GM18873 (cell line): ENCODE measurements around the gene MOK.
"Not testable (repeated sequence)": the region's sequence is repeated elsewhere in the genome, so short reads cannot be mapped to it uniquely, and the experiment has no call there.

Experiments used
- ATAC-seq: cut with Tn5 transposase; IDR thresholded peaks from one replicate; pipeline ENCODE4 v1.9.1; 2021; ENCODE audit warnings: mild to moderate bottlenecking, moderate library complexity, moderate number of reproducible peaks; ENCODE audit not compliant: unreplicated experiment, low FRiP score

Gene MOK, protein sequence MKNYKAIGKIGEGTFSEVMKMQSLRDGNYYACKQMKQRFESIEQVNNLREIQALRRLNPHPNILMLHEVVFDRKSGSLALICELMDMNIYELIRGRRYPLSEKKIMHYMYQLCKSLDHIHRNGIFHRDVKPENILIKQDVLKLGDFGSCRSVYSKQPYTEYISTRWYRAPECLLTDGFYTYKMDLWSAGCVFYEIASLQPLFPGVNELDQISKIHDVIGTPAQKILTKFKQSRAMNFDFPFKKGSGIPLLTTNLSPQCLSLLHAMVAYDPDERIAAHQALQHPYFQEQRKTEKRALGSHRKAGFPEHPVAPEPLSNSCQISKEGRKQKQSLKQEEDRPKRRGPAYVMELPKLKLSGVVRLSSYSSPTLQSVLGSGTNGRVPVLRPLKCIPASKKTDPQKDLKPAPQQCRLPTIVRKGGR

DNA sequence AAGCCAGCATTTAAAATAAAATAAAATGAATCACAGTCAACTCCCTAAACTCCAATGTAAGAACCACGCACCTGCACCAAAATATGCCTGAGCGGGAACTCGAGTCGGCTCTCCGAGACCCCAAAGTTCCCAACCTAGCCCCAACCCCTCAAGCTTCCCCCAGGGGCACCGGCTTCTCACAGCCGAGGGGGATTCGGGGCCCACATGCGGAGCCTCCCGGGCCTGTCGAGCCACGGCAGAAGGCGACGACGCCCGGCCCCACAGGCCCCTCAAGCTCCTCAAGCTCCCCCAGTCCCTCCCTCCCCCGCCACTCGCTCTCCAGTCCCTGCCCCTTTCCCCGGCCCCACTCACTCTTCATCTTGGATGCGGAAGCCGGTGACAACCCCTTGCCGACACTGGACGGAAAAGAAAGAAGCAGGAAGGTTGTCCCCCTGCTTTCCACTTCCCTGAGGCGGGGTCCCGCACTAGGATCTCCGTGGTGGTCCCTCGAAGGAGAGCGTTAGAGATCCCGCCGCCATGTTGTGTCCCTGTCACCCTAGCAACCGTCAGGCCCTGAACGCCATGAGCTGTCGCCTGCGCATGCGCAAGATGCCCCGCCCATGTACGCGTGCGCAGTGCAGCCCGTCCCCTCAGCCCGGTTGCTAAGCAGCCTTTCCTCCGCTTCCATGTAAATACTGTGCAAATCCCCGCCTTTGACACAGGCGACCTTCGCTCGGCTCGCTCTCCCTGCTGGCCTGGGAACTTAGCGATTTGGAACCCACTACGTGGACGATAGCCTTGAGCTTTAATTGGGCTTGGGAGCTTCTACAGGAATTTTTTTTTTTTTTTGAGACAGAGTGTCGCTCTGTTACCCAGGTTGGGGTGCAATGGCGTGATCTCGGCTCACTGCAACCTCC, at the start of gene MOK:
Gene MOK, minus strand, starts transcription at position 554 of the 896 bp plus-strand sequence. Its CDS starts 196 bp downstream, at position 358.
- peak; percentile 88 for ATAC-seq

DNA sequence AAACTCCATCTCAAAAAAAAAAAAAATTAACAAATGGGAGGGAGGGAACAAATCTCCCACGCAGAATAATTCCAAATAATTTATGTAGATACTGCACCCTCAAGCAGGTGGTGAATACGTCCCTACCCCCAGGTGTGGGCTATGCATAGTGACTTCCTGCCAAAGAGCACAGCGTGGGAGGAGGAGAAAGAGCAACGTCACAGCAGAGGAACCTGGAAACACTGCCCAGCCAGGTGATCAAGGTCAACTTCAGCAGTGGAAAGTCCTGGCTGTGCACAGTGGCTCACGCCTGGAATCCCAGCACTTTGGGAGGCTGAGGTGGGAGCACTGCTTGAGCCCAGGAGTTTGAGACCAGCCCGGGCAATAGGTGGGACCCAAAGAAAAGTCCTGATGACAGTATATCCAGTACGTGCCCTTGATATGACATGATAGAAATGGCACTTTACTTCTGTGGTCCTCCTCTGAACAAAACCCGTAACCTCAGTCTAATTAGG, 48.2 kb upstream of the MOK start:
- ATAC-seq, result no peak

DNA sequence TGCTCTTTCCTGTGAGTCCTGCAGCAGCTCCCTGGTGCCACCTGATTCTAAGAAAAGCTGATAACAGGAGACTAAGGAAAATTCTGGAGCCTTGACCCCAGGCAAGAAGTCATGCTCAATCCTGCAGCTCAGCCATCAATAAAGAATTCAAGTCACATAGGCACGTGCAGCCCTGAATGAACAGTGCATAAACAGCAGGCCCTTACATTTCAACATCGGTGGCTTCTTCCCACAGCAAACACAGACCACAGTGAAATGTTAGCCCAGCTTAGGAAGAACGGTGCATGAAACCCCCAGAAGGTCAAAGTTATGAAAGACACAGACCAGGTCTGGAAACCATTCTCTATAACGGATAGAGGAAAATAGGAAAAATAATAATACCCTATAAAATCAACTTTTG, 47.2 kb upstream of the MOK start:
- no peak for ATAC-seq

DNA sequence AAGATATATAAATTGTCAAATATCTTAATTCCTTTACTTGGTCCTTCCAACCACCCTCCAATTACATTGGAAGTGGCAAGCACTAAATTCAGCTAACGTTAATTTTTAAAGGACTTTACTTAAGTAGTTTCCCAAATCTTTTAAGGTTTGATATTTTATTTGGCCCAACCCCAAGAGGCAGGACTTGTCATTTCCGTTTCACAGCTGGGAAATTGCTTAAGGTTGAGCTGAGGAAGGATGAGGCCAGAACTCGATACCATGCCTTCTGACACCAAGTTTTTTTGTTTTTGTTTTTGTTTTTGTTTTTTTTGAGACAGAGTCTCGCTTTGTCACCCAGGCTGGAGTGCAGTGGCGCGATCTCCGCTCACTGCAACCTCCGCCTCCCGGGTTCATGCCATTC, 46.6 kb upstream of the MOK start:
- not testable (repeated sequence) for ATAC-seq

DNA sequence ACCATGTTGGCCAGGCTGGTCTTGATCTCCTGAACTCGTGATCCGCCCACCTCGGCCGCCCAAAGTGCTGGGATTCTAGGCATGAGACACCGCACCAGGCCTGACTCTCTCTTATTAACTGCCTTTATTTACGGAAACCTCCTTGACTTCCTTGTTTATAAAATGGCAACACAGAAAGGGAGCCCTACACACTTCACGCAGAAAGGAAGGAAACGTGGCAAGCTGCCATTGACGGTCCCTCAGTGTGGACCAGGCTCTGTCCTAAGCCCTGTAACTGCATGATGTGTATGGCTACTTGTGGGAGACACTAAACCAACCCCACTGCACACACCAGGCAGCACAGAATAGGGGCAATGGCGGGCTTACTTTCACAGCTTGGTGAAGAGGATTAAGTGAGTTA, 46.1 kb upstream of the MOK start:
- no peak for ATAC-seq

DNA sequence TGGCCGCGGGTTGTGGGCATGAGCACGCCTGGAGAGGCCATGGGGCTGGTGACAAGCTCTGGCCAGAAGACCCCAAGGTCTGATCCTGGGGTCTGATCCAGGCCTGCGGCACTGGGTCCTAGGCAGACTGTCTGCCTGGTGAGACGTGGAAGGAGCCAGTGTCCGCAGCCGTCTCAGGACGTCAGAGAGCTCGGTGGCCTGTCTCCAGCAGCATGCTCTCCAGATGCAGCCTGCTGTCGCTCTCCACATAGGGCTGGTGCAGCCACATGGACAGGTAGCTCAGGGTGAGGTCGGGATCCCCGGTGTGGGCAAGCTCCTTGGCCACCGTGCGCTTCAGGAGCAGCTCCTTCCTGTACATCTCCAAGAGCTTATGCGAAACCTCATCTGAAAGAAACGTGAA, 43.4 kb upstream of the MOK start:
- ATAC-seq, result no peak

DNA sequence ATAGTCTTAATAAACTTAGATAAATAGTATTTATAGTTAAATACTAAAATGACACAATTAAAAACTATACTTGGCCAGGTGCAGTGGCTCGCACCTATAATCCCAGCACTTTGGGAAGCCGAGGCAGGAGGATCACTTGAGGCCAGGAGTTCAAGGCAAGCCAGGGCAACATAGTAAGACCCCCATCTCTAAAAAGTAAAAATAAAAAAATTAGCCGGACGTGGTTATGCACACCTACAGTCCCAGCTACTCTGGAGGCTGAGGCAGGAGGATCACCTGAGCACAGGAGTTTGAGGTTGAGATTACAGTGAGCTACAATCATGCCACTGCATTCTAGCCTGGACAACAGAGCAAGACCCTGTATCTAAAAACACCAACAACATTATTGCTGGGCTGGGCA, 41.7 kb upstream of the MOK start:
- ATAC-seq, result no peak

DNA sequence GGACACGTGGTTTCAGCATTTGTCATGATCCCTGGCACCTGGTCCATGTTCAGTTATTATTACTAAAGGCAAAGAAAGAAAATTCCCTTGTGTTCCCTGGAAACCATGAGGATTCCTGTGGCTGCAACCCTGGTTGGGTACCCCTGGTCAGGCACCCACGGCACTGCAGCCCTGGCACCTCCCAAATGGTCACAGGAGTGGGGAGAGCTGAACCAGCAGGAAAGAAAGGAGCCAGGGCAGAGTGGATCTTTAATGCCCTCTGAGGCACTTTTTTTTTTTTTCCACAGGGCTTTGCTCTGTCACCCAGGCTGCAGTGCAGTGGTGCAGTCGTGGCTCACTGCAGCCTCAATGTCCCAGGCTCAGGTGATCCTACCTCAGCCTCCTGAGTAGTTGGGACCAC, 40.3 kb upstream of the MOK start:
- ATAC-seq, result no peak

DNA sequence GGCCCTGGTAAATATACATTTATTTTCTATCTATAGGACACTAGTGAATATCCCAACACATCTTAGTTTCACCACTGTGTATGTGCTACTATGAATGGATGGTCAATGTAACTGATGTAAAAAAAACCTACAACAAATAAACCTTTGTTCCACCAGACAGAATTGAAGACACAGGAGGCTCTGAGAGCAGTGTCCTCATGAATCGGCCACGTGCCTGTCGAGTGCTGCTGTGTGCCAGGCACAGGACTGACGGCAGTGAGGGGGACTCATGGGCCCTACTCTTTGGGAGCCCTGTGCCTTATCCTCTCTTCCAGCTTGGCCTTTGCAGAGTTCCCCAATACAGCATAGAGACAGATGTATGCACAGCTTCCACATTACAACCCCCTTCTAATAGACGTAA, 39.5 kb upstream of the MOK start:
- ATAC-seq, result no peak

DNA sequence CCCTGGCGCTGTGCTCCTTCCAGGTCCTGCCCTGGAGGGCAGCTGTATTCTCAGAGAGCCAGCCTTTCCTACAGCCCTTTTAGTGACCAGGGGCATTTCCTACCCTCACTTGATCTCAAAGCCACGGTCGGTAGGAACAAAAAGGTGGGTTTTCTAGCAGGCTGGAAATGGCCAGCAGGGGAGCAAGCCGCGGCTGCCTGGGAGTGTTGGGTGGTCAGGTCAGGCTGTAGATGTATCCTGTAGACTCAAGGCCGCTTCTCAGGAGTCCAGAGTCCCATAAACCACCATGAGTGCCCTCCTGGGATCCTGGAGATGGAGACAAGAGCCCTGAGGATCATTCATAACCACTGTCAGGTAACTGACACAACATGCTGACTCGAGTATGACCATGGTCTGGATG, 39.1 kb upstream of the MOK start:
- ATAC-seq, result no peak

DNA sequence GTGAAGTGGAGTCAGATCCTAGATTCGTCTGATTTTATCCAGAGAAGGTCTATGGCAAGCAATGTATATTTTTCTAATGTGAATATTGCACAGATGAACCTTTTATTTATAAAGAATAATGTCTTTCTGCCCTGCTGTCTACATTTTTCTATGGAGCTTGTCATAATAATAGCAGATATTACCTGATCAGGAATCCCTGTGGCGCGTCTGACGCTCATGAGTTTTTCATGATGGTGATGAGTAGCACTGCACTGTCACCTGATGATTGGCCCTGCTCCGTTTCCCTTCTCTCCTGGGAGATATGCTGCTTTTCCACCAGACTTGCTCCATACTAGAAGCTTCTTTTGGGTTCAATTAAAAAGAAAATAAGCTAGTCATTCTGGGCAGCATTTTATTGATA, 37.3 kb upstream of the MOK start:
- ATAC-seq, result no peak

DNA sequence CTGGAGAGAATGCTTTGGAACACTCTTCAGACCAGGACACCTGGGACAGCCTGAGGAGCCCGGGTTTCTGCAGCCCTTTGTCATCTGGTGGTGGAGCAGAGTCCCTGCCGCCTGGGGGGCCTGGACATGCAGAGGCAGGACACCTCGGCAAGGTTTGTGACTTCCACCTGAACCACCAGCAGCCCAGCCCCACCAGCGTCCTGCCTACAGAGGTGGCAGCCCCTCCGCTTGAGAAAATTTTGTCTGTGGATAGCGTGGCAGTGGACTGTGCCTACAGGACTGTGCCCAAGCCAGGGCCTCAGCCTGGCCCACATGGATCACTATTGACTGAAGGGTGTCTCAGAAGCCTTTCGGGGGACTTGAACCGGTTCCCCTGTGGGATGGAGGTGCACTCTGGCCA, 36.6 kb upstream of the MOK start:
- no peak for ATAC-seq

DNA sequence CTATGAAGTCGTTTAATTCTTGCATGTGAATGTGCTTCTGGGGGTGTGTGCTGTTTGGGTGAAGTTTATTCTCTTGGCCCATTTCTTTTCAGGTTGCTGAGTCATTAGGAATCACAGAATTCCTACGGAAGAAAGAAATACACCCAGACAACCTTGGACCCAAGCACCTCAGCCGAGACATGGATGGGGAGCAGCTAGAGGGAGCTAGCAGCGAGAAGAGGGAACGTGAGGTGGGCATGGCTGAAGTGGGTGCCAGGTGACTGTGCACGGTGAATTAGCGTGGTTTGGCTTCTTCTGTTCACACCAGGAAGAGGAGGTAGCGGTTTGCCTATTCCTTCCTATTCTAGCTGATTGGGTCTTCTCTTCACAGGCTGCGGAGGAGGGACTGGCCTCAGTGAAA, 33.8 kb upstream of the MOK start:
- ATAC-seq, result no peak

DNA sequence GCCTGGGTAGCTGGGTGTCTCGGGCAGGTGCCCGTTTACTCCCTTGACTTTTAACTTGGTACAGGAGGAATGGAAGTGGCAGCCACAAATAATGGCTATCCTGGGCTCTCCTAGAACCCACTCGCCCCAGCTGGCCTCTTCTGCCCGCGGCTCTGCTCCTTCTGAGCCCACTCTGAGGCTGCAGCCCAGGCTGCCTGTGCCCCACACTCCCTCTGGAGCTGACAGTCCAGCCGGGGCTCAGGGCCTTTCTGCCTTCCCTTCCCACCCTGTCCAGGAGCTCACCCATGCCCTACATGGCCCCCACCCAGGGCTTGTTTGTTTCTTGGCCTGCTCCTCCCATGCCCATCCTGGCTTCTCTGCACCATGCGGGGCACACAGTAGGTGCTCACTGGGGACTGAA, 30.2 kb upstream of the MOK start:
- ATAC-seq, result no peak

DNA sequence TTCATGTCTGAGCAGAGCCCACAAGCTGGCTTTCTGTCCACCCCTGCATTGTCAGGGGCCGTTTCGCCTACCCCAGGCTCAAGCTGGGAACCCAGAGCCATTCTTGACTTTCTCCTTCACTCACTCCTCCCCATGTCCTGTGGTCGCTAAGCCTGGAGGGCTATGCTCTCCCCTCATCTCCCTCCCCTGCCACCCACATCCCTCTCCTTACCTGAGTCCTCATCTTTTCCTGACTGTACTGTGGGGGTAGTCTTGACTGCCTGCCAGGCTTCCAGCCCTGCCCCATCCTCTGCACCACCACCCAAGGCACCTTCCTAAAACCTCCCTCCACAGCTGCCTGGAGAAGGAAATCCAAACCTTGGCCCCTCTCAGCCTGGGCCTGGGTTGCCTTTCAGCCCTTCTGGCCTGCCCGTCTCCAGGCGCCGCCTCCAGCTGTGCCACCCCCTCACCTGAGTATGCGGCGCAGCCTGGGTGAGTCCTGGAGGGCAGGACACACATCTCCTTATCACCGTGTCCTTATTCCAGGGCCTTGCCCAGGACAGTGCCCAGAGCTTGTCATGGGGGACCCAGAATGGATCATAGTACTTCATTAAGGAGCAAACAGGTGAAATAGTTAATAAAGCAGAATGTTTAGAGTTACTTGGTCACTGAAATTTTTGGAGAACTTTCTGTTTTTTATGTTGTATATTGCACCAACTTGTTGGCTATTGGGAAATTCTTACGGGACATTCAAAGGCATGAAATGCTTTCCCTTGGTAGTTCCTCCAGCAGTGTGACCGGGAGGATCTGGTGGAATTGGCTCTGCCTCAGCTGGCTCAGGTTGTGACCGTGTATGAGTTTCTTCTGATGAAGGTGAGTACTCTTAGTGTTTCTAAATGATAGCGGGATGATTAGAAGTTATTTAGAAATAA, 29.1 kb upstream of the MOK start:
- ATAC-seq, result no peak

DNA sequence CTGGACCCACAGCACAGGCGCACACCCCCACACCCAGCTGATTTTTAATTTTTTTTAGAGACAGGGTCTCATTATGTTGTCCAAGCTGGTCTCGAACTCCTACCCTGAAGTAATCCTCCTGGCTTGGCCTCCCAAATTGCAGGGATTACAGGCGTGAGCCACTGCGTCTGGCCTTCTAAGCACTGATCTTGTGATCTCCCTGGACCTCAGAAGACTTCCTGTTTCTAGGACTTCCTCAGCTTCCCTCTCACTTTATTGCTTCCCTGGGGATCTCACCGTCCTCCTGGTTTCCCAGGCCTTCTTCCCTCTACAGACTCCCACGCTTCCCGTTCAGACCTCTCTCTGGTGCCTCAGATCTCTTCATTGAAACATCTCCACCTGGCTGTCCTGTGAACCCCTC, 28.4 kb upstream of the MOK start:
- no peak for ATAC-seq

DNA sequence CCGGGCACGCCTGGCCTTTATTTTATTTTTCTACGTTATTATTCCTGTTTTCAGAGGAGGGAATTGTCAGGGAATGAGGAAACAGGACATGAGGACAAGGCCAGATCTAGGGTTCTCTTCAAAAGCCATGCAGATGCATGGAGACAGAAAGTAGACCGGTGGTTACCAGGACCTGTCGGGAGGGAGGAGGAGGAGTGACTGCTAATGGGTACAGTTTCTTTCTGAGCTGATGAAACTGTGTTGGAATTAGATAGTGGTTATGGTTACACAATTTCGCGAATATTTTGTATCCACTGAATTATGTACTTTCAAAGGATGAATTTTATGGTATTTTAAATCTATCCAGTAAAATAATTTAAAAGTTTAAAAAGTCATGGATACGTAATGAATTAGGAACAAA, 25.8 kb upstream of the MOK start:
- no peak for ATAC-seq

DNA sequence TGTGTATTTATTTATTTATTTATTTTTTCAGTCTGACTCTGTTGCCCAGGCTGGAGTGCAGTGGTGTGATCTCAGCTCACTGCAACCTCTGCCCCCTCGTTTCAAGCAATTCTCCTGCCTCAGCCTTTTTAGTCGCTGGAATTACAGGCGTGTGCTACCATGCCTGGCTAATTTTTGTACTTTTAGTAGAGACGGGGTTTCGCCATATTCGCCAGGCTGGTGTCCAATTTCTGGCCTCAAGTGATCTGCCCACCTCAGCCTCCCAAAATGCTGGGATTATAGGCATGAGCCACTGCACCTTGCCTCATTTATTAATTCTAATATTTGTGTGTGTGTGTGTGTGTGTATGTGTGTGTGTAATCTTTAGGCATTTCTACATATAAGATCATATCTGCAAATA, 24.4 kb upstream of the MOK start:
- ATAC-seq, result not testable (repeated sequence)

DNA sequence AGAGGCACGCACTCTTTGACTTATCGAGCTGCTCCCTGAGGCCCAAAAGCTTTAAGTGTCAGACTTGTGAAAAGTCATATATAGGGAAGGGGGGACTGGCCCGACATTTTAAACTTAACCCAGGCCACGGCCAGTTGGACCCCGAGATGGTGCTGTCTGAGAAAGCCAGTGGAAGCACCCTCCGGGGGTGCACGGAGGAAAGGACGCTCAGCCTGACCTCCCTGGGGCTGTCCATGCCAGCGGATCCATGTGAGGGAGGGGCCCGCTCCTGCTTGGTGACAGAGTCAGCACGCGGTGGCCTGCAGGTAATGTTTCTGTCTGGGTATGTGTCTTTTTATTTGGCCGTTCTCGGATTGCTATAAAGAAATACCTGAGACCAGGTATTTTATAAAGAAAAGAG, 21.6 kb upstream of the MOK start:
- ATAC-seq, result no peak

DNA sequence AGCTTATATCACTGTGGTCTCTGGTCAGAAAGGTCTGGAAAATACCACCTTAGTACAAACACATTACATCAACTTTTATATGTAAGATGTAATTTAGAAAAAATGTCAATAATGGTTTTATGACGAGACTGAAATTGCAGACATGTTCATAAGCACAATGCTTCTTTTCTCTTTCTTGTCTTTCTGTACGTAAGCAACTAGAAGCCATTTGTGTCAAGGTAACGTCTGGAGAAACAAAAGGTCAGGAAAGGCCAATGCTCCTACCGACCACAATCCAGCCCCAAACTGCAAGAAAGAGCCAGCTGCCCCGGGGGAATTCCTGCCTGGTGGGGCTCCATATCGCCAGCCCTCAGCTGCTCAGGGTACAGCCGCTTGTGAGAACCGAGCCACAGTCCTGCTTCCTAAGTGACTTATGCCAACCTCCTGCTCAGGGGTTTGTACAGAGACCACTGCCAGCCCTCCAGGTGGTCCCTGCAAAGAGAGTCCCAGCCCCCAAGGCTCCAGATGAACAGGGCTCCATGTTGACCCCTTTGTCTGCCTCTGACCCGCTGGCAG, 20.9 kb upstream of the MOK start:
- no peak for ATAC-seq
